Activated T-helper 2 cell treated with anti-CD3 and anti-CD28 coated beads, Interferon-gamma antibody, Interleukin-2, Interleukin-4, amounts not matched to agents 10 μg/mL and 5 μg/mL and 100 μg/mL, durations not matched to agents 14 hours and 24 hours and 36 hours (primary cell): Measurements from ENCODE around the gene SPAG9. TPM values are rescaled to one million over a fixed set of nuclear protein-coding genes. Genes with fewer than 3 reads are reported as not detected.

Experiments
- DNase-seq: peaks from one replicate; pipeline ENCODE4 v3.0.0; 2021; ENCODE audit warnings: low spot score
- H3K27ac Mint-ChIP-seq: one replicate; pipeline ENCODE4 v1.8.0; 2021; ENCODE audit warnings: mixed read lengths
- H3K27me3 Mint-ChIP-seq: one replicate; pipeline ENCODE4 v1.8.0; 2021; ENCODE audit warnings: low read depth, mixed read lengths
- H3K36me3 Mint-ChIP-seq: one replicate; pipeline ENCODE4 v1.8.0; 2021; ENCODE audit warnings: low read depth, mixed read lengths
- H3K4me1 Mint-ChIP-seq: one replicate; pipeline ENCODE4 v1.8.0; 2021; ENCODE audit warnings: low read depth, mixed read lengths
- H3K4me3 Mint-ChIP-seq: one replicate; pipeline ENCODE4 v1.8.0; 2021; ENCODE audit warnings: low read depth, mild to moderate bottlenecking, moderate library complexity, mixed read lengths
- H3K9me3 Mint-ChIP-seq: one replicate; pipeline ENCODE4 v1.8.0; 2021; ENCODE audit warnings: mixed read lengths
- intact Hi-C: fragments of 100-400 bp; cut with micrococcal nuclease; formaldehyde crosslinking; loops from one replicate; pipeline ENCODE4 v1.15.1; 2023
- total RNA-seq: library from RNA; stranded (reverse); gene quantifications from 2 replicates; pipeline ENCODE4 v1.2.3, GENCODE V29; 2022

Gene SPAG9, protein sequence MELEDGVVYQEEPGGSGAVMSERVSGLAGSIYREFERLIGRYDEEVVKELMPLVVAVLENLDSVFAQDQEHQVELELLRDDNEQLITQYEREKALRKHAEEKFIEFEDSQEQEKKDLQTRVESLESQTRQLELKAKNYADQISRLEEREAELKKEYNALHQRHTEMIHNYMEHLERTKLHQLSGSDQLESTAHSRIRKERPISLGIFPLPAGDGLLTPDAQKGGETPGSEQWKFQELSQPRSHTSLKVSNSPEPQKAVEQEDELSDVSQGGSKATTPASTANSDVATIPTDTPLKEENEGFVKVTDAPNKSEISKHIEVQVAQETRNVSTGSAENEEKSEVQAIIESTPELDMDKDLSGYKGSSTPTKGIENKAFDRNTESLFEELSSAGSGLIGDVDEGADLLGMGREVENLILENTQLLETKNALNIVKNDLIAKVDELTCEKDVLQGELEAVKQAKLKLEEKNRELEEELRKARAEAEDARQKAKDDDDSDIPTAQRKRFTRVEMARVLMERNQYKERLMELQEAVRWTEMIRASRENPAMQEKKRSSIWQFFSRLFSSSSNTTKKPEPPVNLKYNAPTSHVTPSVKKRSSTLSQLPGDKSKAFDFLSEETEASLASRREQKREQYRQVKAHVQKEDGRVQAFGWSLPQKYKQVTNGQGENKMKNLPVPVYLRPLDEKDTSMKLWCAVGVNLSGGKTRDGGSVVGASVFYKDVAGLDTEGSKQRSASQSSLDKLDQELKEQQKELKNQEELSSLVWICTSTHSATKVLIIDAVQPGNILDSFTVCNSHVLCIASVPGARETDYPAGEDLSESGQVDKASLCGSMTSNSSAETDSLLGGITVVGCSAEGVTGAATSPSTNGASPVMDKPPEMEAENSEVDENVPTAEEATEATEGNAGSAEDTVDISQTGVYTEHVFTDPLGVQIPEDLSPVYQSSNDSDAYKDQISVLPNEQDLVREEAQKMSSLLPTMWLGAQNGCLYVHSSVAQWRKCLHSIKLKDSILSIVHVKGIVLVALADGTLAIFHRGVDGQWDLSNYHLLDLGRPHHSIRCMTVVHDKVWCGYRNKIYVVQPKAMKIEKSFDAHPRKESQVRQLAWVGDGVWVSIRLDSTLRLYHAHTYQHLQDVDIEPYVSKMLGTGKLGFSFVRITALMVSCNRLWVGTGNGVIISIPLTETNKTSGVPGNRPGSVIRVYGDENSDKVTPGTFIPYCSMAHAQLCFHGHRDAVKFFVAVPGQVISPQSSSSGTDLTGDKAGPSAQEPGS (N-terminal part only)
- total RNA-seq, result 48.1 and 48.3 TPM in 2 replicates

DNA sequence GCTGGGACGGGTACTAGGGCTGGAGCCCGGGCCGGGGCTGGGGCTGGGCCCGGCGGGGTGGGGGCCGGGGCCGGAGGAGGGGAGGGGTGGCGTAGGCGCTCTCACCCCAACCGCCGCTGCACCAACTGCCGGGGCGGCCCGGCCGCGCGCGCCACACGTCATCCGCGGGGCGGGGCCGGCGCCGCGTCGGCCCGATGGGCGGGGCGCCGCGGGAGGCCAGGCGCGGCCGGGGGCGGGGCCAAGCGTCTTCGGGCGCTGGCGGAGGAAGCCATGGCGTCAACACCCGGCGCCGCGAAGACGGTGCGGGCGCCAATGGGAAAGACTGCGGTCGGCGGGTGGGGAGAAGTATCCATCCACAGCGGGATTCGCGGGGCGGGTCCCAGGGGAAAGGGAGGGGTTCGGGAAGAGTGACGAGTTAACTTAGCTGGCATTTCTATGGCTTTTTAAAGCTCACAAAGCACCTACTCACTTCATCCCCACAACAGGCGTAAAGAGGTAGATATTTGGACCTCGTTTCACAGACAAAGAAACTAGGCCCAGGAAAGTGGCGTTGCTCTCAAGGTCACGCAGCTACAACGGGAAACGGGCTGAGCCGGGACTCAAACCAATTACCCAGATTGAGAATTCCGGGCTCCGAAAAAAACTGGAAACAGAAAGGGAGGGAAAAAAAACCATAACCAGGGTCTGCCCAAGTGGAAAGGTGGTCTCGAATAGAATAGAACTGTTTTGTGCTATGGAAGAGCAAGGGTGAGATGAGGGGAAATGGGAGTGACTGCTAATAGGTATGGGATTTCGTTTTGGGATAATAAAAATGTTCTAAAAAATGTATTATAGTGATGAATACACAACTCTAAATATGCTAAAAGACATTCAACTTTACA lies at the start of gene SPAG9:
Gene SPAG9 (minus strand): TSS at position 130 of the 881 bp plus-strand sequence. CDS start 212 bp downstream, outside the sequence.
- Mint-ChIP-seq H3K27me3 (no peaks in the 10 kb centered on the region), H3K4me1 (peaks cover 44% of the 10 kb centered on the region), H3K27ac (peak within 1 kb of the TSS; percentile 99), H3K4me3 (peak within 1 kb of the TSS; percentile 93), H3K9me3 (no peaks in the 10 kb centered on the region), H3K36me3 (peaks cover 10% of the 10 kb centered on the region)
- intact Hi-C loops, result loop anchor here (1.0 to 5.0 kb wide), 6 partner anchors 26 to 254 kb away; partner anchors contain the start of genes MBTD1, NME1, NME2 and TOB1
- peak; percentile 93 for DNase-seq

DNA sequence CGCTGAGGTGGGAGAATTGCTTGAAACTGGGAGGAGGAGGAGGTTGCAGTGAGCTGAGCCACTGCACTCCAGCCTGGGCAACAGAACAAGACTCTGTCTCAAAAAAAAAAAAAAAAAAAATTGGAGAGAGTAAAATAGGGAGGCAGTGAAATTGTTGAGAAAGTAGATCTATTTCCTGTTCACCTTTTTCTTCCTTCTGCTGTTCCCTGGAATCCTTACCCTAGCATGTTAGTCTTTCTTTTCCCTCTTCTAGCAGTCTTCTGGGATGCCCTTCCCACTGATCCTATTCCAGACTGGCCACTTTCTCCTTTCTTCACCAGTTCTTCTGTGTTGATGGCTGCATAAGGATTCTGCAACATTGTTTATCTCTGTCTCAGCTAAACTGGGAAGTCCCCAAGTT lies 48.7 kb upstream of the SPAG9 start:
- no peaks in the 10 kb centered on the region for H3K9me3 Mint-ChIP-seq
- no peaks in the 10 kb centered on the region for H3K27me3 Mint-ChIP-seq
- no peak for DNase-seq
- intact Hi-C loops, result loop anchor here (5.0 kb wide), 4 partner anchors 47 to 302 kb away; partner anchors contain the start of genes MBTD1, SPAG9, TOB1 and UTP18
- peaks cover 26% of the 10 kb centered on the region for H3K4me1 Mint-ChIP-seq
- peak overlapping the region; percentile 38 for H3K4me3 Mint-ChIP-seq
- H3K27ac Mint-ChIP-seq, result peak overlapping the region; percentile 67
- H3K36me3 Mint-ChIP-seq, result peaks cover 77% of the 10 kb centered on the region

DNA sequence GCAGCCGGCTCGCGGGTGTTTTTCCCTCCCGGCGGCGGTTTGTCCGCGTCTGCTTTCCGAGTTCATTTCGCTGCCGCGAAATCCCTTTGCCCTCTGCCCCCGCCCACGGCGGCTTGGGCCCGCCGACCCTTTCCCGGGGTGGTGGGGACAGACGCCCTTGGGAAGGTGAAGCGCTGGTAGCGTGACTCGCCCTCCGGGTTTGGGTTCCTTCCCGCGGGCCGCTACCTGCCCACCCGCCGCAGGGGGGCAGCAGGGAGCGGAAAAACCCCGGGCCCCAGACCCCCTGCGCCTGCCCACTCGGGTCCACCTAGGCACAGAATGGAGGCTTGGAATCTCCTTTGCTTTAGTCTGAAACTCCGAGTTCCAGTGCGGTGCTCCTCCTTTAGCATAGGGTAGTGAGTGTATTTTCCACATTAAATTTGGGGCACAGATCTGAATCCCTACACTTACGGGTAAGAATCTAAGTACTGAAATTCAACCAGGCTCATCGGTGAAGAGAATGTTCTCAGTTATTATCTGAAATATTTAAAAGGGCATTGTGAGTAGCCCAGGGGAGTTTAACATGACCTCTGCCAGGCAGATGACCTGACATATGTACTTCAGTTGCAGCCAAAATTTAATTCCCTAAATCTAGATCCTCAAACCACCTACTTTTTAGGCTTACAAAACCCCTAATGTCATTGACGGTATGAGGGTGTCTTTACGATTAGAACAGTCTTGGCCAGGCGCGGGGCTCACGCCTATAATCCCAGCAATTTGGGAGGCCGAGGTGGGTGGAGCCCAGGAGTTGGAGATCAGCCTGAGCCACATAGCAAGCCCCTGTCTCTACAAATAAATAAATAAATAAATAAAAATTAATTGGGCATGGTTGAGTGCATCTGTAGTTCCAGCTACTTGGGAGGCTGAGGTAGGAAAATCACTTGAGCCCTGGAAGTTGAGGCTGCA lies 46.6 kb upstream of the SPAG9 start:
- intact Hi-C loops, result loop anchor here (1.0 to 5.0 kb wide), 5 partner anchors 14 to 300 kb away; partner anchors contain the start of genes MBTD1, NME1, SPAG9 and TOB1
- H3K27me3 Mint-ChIP-seq, result no peaks in the 10 kb centered on the region
- DNase-seq, result peak; percentile 63
- H3K9me3 Mint-ChIP-seq, result no peaks in the 10 kb centered on the region
- peak overlapping the region; percentile 89 for H3K4me3 Mint-ChIP-seq
- H3K27ac Mint-ChIP-seq, result peak overlapping the region; percentile 85
- peaks cover 84% of the 10 kb centered on the region for H3K36me3 Mint-ChIP-seq
- H3K4me1 Mint-ChIP-seq, result peaks cover 26% of the 10 kb centered on the region

DNA sequence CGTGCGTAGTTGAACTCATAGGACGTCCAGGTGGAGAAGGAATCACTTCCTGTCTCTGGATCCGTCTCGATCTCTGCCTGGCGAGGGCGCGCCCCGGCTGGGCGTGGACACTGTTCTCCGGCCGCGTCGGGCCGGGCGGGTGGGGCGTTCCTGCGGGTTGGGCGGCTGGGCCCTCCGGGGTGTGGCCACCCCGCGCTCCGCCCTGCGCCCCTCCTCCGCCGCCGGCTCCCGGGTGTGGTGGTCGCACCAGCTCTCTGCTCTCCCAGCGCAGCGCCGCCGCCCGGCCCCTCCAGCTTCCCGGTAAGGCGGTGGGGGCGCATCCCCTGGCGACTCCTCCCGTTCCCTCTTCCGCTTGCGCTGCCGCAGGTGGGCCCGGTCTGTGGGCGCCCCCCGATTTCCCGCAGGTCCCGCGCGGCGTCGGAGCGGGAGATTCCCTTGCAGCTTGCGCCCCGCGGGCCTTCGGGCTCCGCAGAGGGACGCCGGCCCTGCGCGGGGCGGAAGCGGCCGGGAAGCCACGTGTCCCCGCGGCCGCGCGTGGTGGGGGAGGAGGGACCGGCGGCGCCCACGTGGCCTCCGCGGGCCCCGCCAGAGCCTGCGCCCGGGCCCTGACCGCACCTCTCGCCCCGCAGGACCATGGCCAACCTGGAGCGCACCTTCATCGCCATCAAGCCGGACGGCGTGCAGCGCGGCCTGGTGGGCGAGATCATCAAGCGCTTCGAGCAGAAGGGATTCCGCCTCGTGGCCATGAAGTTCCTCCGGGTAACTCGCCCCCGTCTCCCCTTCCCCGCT lies 45.7 kb upstream of the SPAG9 start, which contains the start of gene NME2:
Gene NME2 (plus strand): TSS at position 214 of the 789 bp plus-strand sequence. CDS start 420 bp downstream, at position 634.
- peak within 1 kb of the TSS; percentile 90 for H3K27ac Mint-ChIP-seq
- H3K36me3 Mint-ChIP-seq, result peaks cover 84% of the 10 kb centered on the region
- intact Hi-C loops, result loop anchor here (1.0 to 5.0 kb wide), 5 partner anchors 13 to 299 kb away; partner anchors contain the start of genes MBTD1, NME1, SPAG9 and TOB1
- H3K9me3 Mint-ChIP-seq, result no peaks in the 10 kb centered on the region
- H3K27me3 Mint-ChIP-seq, result no peaks in the 10 kb centered on the region
- DNase-seq, result peak; percentile 68
- H3K4me3 Mint-ChIP-seq, result peak within 1 kb of the TSS; percentile 89
- peaks cover 26% of the 10 kb centered on the region for H3K4me1 Mint-ChIP-seq

DNA sequence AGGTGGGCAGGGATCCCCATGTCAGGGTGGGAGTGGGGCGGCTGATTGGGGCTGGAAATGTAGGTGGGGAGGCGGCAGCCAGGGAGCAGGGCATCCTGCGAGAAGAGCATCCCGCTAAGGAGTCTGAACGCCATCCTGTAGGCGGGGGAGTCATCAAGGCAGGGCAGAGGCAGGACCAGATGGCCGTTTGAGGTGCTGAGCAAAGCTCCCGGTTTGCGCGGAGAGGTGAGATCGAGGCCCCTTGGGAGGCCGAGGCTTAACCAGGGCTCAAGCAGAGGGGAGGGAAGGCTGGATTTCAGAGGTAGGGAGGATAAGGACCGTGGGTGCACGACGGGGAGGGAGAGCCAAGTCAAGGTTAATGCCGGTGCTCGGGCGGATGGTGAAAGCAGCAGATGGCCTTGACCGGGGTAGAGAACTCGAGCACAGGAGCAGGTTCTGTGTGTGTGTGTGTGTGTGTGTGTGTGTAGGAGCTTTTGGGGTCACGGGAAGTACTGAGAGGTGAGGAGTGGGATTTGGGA lies 45.1 kb upstream of the SPAG9 start:
- Mint-ChIP-seq H3K36me3 (peaks cover 84% of the 10 kb centered on the region), H3K4me1 (peaks cover 26% of the 10 kb centered on the region), H3K9me3 (no peaks in the 10 kb centered on the region), H3K27me3 (no peaks in the 10 kb centered on the region), H3K27ac (peak overlapping the region; percentile 90), H3K4me3 (peak overlapping the region; percentile 86)
- intact Hi-C loops, result loop anchor here (1.0 to 5.0 kb wide), 5 partner anchors 12 to 298 kb away; partner anchors contain the start of genes MBTD1, NME1, SPAG9 and TOB1
- peak; percentile 11 for DNase-seq

DNA sequence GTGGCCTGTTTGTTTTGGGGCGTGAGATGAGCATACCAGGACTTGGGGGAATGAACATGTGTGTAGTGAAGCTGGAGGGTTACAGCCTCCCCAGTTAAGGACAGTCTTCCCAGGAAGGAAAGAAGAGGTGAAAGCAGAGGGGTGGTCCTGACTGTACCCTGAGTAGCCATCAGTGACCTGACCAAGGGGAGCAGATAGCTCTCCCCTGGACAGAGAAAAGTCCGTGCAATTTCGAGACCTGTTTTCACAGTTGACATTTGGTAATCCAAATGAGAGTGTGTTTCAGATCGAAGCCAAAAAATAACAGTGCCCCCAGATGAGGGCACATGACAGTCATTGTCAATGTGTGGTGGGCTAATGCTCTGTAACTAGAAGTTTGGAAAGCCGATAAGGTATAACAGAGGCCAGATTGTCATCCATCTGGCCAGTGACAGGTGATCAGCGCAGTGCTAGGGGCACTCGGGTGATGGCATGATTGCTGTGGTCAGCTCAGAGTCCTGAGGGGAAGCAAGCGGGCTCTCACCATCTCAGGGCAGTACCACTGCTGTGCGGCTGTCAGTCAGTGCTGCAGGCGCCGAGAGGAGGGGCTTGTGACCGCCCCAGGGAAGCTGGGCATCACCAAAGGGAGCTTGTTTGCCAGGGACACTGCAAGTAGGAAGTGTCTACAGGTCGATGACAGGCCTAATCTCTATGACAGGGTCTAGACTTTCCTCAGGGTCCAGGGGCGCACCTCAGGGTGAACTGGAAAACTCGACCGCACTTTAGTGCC lies 44.4 kb upstream of the SPAG9 start:
- Mint-ChIP-seq H3K27ac (peak overlapping the region; percentile 90), H3K9me3 (no peaks in the 10 kb centered on the region), H3K4me3 (peak overlapping the region; percentile 86), H3K36me3 (peaks cover 83% of the 10 kb centered on the region), H3K4me1 (peaks cover 28% of the 10 kb centered on the region), H3K27me3 (no peaks in the 10 kb centered on the region)
- no peak for DNase-seq
- intact Hi-C loops, result loop anchor here (5.0 kb wide), 4 partner anchors 43 to 298 kb away; partner anchors contain the start of genes MBTD1, SPAG9, TOB1 and UTP18

DNA sequence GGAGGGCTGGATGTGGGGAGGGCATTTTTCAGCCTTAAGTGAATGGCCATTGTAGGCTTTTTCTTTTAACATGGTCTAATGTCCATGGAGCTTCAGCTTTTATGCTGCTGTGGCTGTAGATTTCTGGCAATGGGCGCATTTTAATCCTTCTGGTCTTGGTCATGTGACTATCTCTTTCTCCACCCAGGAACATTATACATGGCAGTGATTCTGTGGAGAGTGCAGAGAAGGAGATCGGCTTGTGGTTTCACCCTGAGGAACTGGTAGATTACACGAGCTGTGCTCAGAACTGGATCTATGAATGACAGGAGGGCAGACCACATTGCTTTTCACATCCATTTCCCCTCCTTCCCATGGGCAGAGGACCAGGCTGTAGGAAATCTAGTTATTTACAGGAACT lies 40.9 kb upstream of the SPAG9 start:
- Mint-ChIP-seq H3K27ac (no peak overlapping the region), H3K4me1 (peaks cover 24% of the 10 kb centered on the region), H3K27me3 (no peaks in the 10 kb centered on the region), H3K9me3 (no peaks in the 10 kb centered on the region), H3K36me3 (peaks cover 82% of the 10 kb centered on the region), H3K4me3 (no peak overlapping the region)
- intact Hi-C loops, result no loop called here
- DNase-seq, result no peak

DNA sequence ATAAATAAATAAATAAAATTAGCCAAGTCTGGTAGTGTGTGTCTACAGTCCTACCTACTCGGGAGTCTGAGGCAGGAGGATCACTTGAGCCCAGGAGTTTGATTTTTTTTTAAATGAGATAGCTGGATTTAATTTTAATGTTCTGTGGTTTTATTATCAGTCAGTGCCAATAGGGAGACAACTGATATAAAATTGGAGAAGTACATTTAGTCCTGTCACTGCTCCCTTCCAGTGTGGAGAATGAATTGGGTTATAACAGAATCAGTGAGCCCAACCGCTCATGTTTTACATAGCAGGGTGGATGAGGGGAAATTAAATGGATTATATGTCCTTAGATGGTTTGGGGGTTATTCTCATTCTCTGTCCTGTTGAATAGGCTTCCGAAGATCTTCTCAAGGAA lies 38.9 kb upstream of the SPAG9 start:
- Mint-ChIP-seq H3K4me1 (peaks cover 21% of the 10 kb centered on the region), H3K27me3 (no peaks in the 10 kb centered on the region), H3K27ac (no peak overlapping the region), H3K9me3 (no peaks in the 10 kb centered on the region), H3K4me3 (no peak overlapping the region), H3K36me3 (peaks cover 68% of the 10 kb centered on the region)
- no peak for DNase-seq
- intact Hi-C loops, result loop anchor here (10.0 kb wide), 1 partner anchor 785 kb away; the partner anchor contains the start of genes EME1 and MRPL27

DNA sequence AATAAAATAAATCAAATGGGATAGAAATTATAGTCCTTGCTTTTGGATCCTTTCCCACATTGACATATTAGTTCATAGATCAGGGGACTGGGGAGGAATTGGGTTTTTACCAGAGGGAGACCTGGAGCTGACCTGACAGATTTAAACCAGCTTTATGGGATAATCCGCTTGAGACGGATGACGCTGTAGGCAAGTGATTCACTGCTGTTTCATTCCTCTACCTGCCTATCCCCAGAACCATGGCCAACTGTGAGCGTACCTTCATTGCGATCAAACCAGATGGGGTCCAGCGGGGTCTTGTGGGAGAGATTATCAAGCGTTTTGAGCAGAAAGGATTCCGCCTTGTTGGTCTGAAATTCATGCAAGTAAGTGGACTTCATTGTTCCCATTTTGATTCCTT lies 34.7 kb upstream of the SPAG9 start:
- intact Hi-C loops, result loop anchor here (10.0 kb wide), 1 partner anchor 781 kb away; the partner anchor contains the start of genes EME1 and MRPL27

More for the DNA sequence above, 34.7 kb upstream of the SPAG9 start:
- no peak for DNase-seq
- H3K4me1 Mint-ChIP-seq, result peaks cover 25% of the 10 kb centered on the region
- H3K9me3 Mint-ChIP-seq, result no peaks in the 10 kb centered on the region
- no peak overlapping the region for H3K27ac Mint-ChIP-seq
- no peak overlapping the region for H3K4me3 Mint-ChIP-seq
- H3K36me3 Mint-ChIP-seq, result peaks cover 33% of the 10 kb centered on the region
- no peaks in the 10 kb centered on the region for H3K27me3 Mint-ChIP-seq
